GM12878 (cell line): ENCODE data around the gene UBE2O. TPM values are rescaled to one million over a fixed set of nuclear protein-coding genes. Genes with fewer than 3 reads are reported as not detected.

Experiments
- ATAC-seq: fragments of 200-7000 bp; cut with Tn5 transposase; 3 replicates; pipeline ENCODE4 v1.9.1; 2020; ENCODE audit warnings: mild to moderate bottlenecking, moderate library complexity
- BruUV-seq: library from RNA; stranded (reverse); fragments of 400-500 nt; replicated peaks from 2 replicates; lab custom pipeline; 2021; lab: Mats Ljungman, UMichigan
- CTCF ChIA-PET: fragments of 300-600 bp; sonication (Branson Sonifier 250); formaldehyde crosslinking; extraction: SDS; loops from one replicate; lab custom pipeline; 2021; ENCODE audit warnings: inconsistent platforms; lab: Yijun Ruan, JAX
- POLR2A ChIA-PET: fragments of 350-600 bp; formaldehyde crosslinking; extraction: SDS; loops from one replicate; lab custom pipeline; 2021; ENCODE audit warnings: inconsistent platforms; lab: Charles Lee
- RAD21 ChIA-PET: fragments of 300-600 bp; sonication (Branson Sonifier 250); formaldehyde crosslinking; loops from one replicate; lab custom pipeline; 2023; ENCODE audit warnings: antibody characterized with exemption; ENCODE audit not compliant: unreplicated experiment; lab: Charles Lee
- SMC1A ChIA-PET: fragments of 300-600 bp; sonication (Branson Sonifier 250); formaldehyde crosslinking; loops from one replicate; lab custom pipeline; 2023; ENCODE audit not compliant: unreplicated experiment, uncharacterized antibody; lab: Charles Lee
- DNase-seq: peaks from one replicate; pipeline ENCODE4 v3.0.0-alpha.2; 2011; ENCODE audit warnings: low read depth, low spot score
- FAIRE-seq: peaks from 3 replicates; lab custom pipeline; 2011; peaks lifted over from hg19 to GRCh38; lab: Jason Lieb, UNC
- H2AFZ ChIP-seq: 2 replicates; pipeline ENCODE4 v1.6.0; 2011; ENCODE audit warnings: low read depth, low read length, control low read depth; ENCODE audit not compliant: control insufficient read depth
- H3K27ac ChIP-seq: 2 replicates; pipeline ENCODE4 v1.5.1; 2011; ENCODE audit warnings: control low read depth; ENCODE audit not compliant: control insufficient read depth, insufficient read depth
- H3K27me3 ChIP-seq, 2 experiments: replicated peaks in 1 of 2; 2 replicates each; pipeline versions ENCODE4 v1.6.0 to v1.6.1; 2011; ENCODE audit warnings: low read length in 1 of 2; ENCODE audit not compliant: control insufficient read depth in 2 of 2, insufficient read depth in 2 of 2
- H3K36me3 ChIP-seq, 2 experiments: 2 replicates each; pipeline ENCODE4 v1.5.1; 2011; ENCODE audit warnings: low read length in 1 of 2; ENCODE audit not compliant: control insufficient read depth in 2 of 2, insufficient read depth in 2 of 2
- H3K4me1 ChIP-seq: 2 replicates; pipeline ENCODE4 v1.6.1; 2011; ENCODE audit warnings: mild to moderate bottlenecking, low read length, moderate library complexity, mixed read lengths; ENCODE audit not compliant: control insufficient read depth, insufficient read depth
- H3K4me2 ChIP-seq: 2 replicates; pipeline ENCODE4 v1.6.0; 2011; ENCODE audit warnings: control low read depth; ENCODE audit not compliant: control insufficient read depth, insufficient read depth
- H3K4me3 ChIP-seq: fragments of 200-600 bp; sonication (generic); 2 replicates; pipeline ENCODE4 v1.5.1; 2016
- H3K79me2 ChIP-seq: 2 replicates; pipeline ENCODE4 v1.6.0; 2011; ENCODE audit warnings: low read length; ENCODE audit not compliant: control insufficient read depth, insufficient read depth
- H3K9ac ChIP-seq: 2 replicates; pipeline ENCODE4 v1.8.0; 2011; ENCODE audit warnings: low read length, control low read depth, mixed read lengths; ENCODE audit not compliant: control insufficient read depth, insufficient read depth
- H3K9me3 ChIP-seq: replicated peaks from 3 replicates; pipeline ENCODE4 v1.5.1; 2011; ENCODE audit warnings: mild to moderate bottlenecking, low read length; ENCODE audit not compliant: control insufficient read depth, insufficient read depth
- H4K20me1 ChIP-seq: 2 replicates; pipeline ENCODE4 v1.6.0; 2011; ENCODE audit not compliant: control insufficient read depth, insufficient read depth
- BMI1 ChIP-seq: fragments of 450-650 bp; IDR thresholded peaks from 2 replicates; pipeline ENCODE4 v1.6.1; 2016; ENCODE audit warnings: mild to moderate bottlenecking, moderate library complexity, borderline replicate concordance
- BRCA1 ChIP-seq: IDR thresholded peaks from 2 replicates; pipeline ENCODE4 v1.6.1; 2011; ENCODE audit warnings: low read depth, low read length, improper control_type of control experiment
- HDAC6 ChIP-seq: fragments of 200-600 bp; sonication (generic); IDR thresholded peaks from one replicate; pipeline ENCODE4 v1.8.0; 2017; ENCODE audit warnings: antibody characterized with exemption; ENCODE audit not compliant: unreplicated experiment
- HDGF ChIP-seq: fragments of 450-650 bp; IDR thresholded peaks from 2 replicates; pipeline ENCODE4 v1.6.1; 2016; ENCODE audit warnings: antibody characterized with exemption
- POLR2AphosphoS2 ChIP-seq: IDR thresholded peaks from 2 replicates; pipeline ENCODE4 v1.6.1; 2011; ENCODE audit warnings: low read depth, mild to moderate bottlenecking, low read length, improper control_type of control experiment, moderate library complexity
- RAD21 ChIP-seq: IDR thresholded peaks from 2 replicates; pipeline ENCODE4 v1.6.1; 2011; ENCODE audit warnings: mild to moderate bottlenecking, low read depth, low read length, moderate library complexity; ENCODE audit not compliant: insufficient read depth
- REST ChIP-seq: IDR thresholded peaks from 2 replicates; pipeline ENCODE4 v1.6.1; 2012; ENCODE audit warnings: mild to moderate bottlenecking, low read depth, low read length
- SMC3 ChIP-seq: IDR thresholded peaks from 2 replicates; pipeline ENCODE4 v1.6.1; 2011; ENCODE audit warnings: low read length, improper control_type of control experiment, borderline replicate concordance
- WGBS: methylation state at CpG from one replicate; pipeline ENCODE4 v1.1.6; 2016; ENCODE audit warnings: low lambda C conversion rate; ENCODE audit not compliant: insufficient replicate concordance, insufficient coverage; ENCODE audit errors: missing lambda C conversion rate; 5-methylcytosine and 5-hydroxymethylcytosine counted together
- in situ Hi-C: fragments of 300-500 bp; cut with MboI; formaldehyde crosslinking; loops from 9 replicates; pipeline ENCODE4 v1.14.3; 2018; ENCODE audit warnings: mixed read lengths
- intact Hi-C: fragments of 100-400 bp; cut with micrococcal nuclease; formaldehyde crosslinking; loops from one replicate; pipeline ENCODE4 v1.14.2; 2022; ENCODE audit not compliant: unreplicated experiment
- polyA plus RNA-seq, 11 experiments: library from polyadenylated mRNA; depleted of rRNA in 4 of 11; unstranded in 6 of 11; stranded (reverse) in 5 of 11; fragments of >200 nt; fragmentation: Nextera tagmentation in 4 of 11; fragmentation: Illumina TruSeq in 1 of 11; extraction: Ambion mirVana in 4 of 11; extraction: Trizol in 1 of 11; gene quantifications; 1 replicate in 1 of 11; 2 replicates in 10 of 11; pipeline versions ENCODE4 v1.2.1 to v1.2.3, GENCODE V29; 2011 to 2016; ENCODE audit warnings: inconsistent platforms in 2 of 11, missing spikeins in 2 of 11, low read depth in 1 of 11
- total RNA-seq, 4 experiments: library from RNA; depleted of rRNA in 3 of 4; stranded (reverse); fragments of >200 nt in 3 of 4; fragmentation: Illumina TruSeq in 1 of 4; extraction: Trizol in 1 of 4; gene quantifications; 2 replicates each; pipeline versions ENCODE4 v1.2.1 to v1.2.3, GENCODE V29; 2013 to 2021
- TF ChIP-seq, protein P1 (sequence below), 3 experiments: IDR thresholded peaks in 2 of 3; conservative IDR thresholded peaks in 1 of 3; 2 replicates each; pipeline ENCODE4 v1.5.1; 2011; ENCODE audit warnings: low read depth in 3 of 3, low read length in 3 of 3, mild to moderate bottlenecking in 3 of 3, control low read depth in 2 of 3, moderate library complexity in 2 of 3, inconsistent platforms in 1 of 3, mixed read lengths in 1 of 3; ENCODE audit not compliant: control insufficient read depth in 2 of 3, insufficient read depth in 1 of 3; ENCODE audit errors: extremely low read depth in 1 of 3

UBE2O gene
- total and polyA plus RNA-seq, 10 of the 15 experiments (the other 5 are each of a cell fraction or from before 2014, with no cell fraction given): 2.1 to 39.0 (median 14.1) TPM

DNA sequence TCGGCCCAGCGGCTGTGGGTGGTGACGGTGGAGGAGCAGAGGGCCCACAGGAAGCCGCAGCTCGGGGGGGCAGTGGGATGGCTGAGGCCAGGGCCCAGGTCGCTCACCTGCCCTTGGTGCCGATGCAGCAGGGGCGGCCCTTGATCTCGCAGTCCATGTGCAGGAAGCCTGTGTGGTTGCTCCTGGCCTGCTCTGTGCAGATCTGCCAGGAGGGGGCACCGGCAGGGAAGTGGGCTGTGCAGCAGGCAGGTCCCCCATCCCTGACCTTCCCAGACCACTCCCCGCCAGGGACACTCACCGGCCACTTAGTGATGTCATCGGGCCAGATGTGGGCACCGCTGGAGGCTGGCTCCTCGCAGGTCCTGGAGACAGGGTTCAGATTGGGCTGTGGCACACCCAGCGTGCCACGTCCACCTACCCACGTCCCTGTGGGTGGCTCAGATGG lies 20.6 kb upstream of the UBE2O start:
- Histone ChIP-seq H3K4me3 (no peak overlapping the region), H3K4me2 (no peak overlapping the region), H3K27ac (no peak overlapping the region), H3K27me3 (no peaks in the 10 kb centered on the region), H3K4me1 (no peaks in the 10 kb centered on the region), H3K36me3 (peaks cover 3 to 13% of the 10 kb centered on the region in 2 experiments; a peak in 3 of 4 replicates), H3K9ac (no peak overlapping the region), H4K20me1 (no peaks in the 10 kb centered on the region), H3K9me3 (no peaks in the 10 kb centered on the region), H2AFZ (no peak overlapping the region), H3K79me2 (no peaks in the 10 kb centered on the region)
- ChIA-PET SMC1A (no interaction called here), RAD21 (interaction anchor here (1.8 kb wide), 1 partner anchor 19 kb away, joined by 8 read pairs; no protein-coding TSS in a partner anchor), CTCF (interaction anchor here (2.5 kb wide), 1 partner anchor 30 kb away, joined by 9 read pairs; no protein-coding TSS in a partner anchor), POLR2A (interaction anchor here (1.0 kb wide), 1 partner anchor 19 kb away, joined by 3 read pairs; no protein-coding TSS in a partner anchor)
- intact Hi-C loops (no loop called here), in situ Hi-C loops (no loop called here)
- ATAC-seq: peak; percentile 71
- TF ChIP-seq BMI1: no peak
- TF ChIP-seq RAD21: 0 out of 2 replicates have a peak, but pooled peaks have one; percentile 24
- no peak for TF ChIP-seq HDGF
- TF ChIP-seq SMC3: peak; percentile 43; the same call in 1 of the 2 replicates
- TF ChIP-seq HDAC6: no peak
- no peak for TF ChIP-seq BRCA1
- TF ChIP-seq REST: no peak
- TF ChIP-seq, protein P1, sequence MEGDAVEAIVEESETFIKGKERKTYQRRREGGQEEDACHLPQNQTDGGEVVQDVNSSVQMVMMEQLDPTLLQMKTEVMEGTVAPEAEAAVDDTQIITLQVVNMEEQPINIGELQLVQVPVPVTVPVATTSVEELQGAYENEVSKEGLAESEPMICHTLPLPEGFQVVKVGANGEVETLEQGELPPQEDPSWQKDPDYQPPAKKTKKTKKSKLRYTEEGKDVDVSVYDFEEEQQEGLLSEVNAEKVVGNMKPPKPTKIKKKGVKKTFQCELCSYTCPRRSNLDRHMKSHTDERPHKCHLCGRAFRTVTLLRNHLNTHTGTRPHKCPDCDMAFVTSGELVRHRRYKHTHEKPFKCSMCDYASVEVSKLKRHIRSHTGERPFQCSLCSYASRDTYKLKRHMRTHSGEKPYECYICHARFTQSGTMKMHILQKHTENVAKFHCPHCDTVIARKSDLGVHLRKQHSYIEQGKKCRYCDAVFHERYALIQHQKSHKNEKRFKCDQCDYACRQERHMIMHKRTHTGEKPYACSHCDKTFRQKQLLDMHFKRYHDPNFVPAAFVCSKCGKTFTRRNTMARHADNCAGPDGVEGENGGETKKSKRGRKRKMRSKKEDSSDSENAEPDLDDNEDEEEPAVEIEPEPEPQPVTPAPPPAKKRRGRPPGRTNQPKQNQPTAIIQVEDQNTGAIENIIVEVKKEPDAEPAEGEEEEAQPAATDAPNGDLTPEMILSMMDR (IDR thresholded peaks at IDR 0.05 in 2 of 3, conservative IDR thresholded peaks at IDR 0.05 in 1 of 3; ENCODE audit: control insufficient read depth in 2 of 3, extremely low read depth in 1 of 3, insufficient read depth in 1 of 3, low read depth in 3 of 3, low read length in 3 of 3): peak; percentile 14 to 52 (median 32); a peak in 3 of 6 replicates
- TF ChIP-seq POLR2AphosphoS2: no peak
- no TSS peak for BruUV-seq
- 77% methylated on average over 18 of the region's 18 CpGs for WGBS
- DNase-seq: no peak
- FAIRE-seq: no peak
